Osteoblast (primary cell): Measurements from ENCODE around the gene CHRNA1. TPM values are rescaled to one million over a fixed set of nuclear protein-coding genes. Genes with fewer than 3 reads are reported as not detected.

Experiments
- DNase-seq: peaks from one replicate; pipeline ENCODE4 v3.0.0; 2011; ENCODE audit warnings: low spot score, mixed read lengths; ENCODE audit not compliant: insufficient read length; ENCODE audit errors: missing footprints
- H2AFZ ChIP-seq: 2 replicates; pipeline ENCODE4 v1.6.0; 2011; ENCODE audit warnings: mild to moderate bottlenecking, low read length
- H3K27ac ChIP-seq: 2 replicates; pipeline ENCODE4 v1.5.1; 2011; ENCODE audit warnings: mild to moderate bottlenecking, low read depth, low read length, moderate library complexity
- H3K27me3 ChIP-seq: 2 replicates; pipeline ENCODE4 v1.6.0; 2012; ENCODE audit warnings: mild to moderate bottlenecking, control low read depth, inconsistent platforms, low read length, moderate library complexity; ENCODE audit not compliant: insufficient read depth
- H3K36me3 ChIP-seq: 2 replicates; pipeline ENCODE4 v1.5.1; 2011; ENCODE audit warnings: mild to moderate bottlenecking, low read length, control low read depth, moderate library complexity; ENCODE audit not compliant: insufficient read depth
- H3K4me1 ChIP-seq: 2 replicates; pipeline ENCODE4 v1.5.1; 2011; ENCODE audit warnings: mild to moderate bottlenecking, low read length, control low read depth, moderate library complexity; ENCODE audit not compliant: insufficient read depth
- H3K4me2 ChIP-seq: 2 replicates; pipeline ENCODE4 v1.6.0; 2011; ENCODE audit warnings: mild to moderate bottlenecking, low read length; ENCODE audit not compliant: insufficient read depth
- H3K4me3 ChIP-seq: fragments of 200-600 bp; sonication (generic); 3 replicates; pipeline ENCODE4 v1.5.1; 2012; ENCODE audit warnings: mild to moderate bottlenecking, low read length, inconsistent platforms; ENCODE audit not compliant: insufficient read depth
- H3K79me2 ChIP-seq: 2 replicates; pipeline ENCODE4 v1.6.0; 2012; ENCODE audit warnings: mild to moderate bottlenecking, low read length, control low read depth, inconsistent platforms; ENCODE audit not compliant: insufficient read depth
- H3K9me3 ChIP-seq: 2 replicates; pipeline ENCODE4 v1.5.1; 2011; ENCODE audit warnings: low read depth, low read length, control low read depth
- H4K20me1 ChIP-seq: 2 replicates; pipeline ENCODE4 v1.6.0; 2012; ENCODE audit warnings: mild to moderate bottlenecking, low read length, control low read depth; ENCODE audit not compliant: insufficient read depth
- CTCF ChIP-seq: IDR thresholded peaks from 2 replicates; pipeline ENCODE4 v1.5.1; 2011; ENCODE audit warnings: mild to moderate bottlenecking, low read depth, low read length, moderate library complexity; ENCODE audit errors: extremely low read depth
- total RNA-seq: library from RNA; depleted of rRNA; stranded (reverse); fragments of >200 nt; gene quantifications from 2 replicates; pipeline ENCODE4 v1.2.3, GENCODE V29; 2012

The CHRNA1 gene
- total RNA-seq, 1 donor = not detected

DNA sequence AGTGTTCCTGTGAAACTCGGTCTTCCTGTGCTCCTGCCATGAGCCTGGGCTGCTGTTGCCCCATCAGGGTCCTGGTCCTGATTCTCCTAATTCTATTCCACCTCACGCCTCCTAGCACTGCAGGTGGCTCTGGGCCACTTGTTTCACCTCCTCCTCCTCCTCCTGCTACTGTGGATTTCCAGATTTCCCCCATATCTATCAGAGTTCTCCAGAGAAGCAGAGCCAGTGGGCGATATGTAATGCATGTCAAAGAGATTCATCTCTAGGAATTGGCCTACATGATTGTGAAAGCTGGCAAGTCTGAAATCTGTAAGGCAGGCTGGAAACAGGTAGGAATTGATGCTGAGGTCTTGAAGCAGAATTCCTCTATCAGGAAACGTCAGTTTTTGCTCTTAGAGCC is 45.3 kb downstream of the CHRNA1 start:
- Histone ChIP-seq H4K20me1 (no peaks in the 10 kb centered on the region), H3K27me3 (peaks cover 48% of the 10 kb centered on the region), H3K4me1 (peaks cover 6% of the 10 kb centered on the region), H3K27ac (no peak overlapping the region), H3K36me3 (no peaks in the 10 kb centered on the region), H3K4me2 (no peak overlapping the region), H3K9me3 (peaks cover 3% of the 10 kb centered on the region), H3K4me3 (no peak overlapping the region), H3K79me2 (no peaks in the 10 kb centered on the region), H2AFZ (no peak overlapping the region)
- TF ChIP-seq CTCF = no peak
- DNase-seq = no peak

- H4K20me1 ChIP-seq = no peaks in the 10 kb centered on the region
- H3K9me3 ChIP-seq = peaks cover 3% of the 10 kb centered on the region
- no peak overlapping the region for H3K4me3 ChIP-seq
- peaks cover 6% of the 10 kb centered on the region for H3K4me1 ChIP-seq
- no peaks in the 10 kb centered on the region for H3K36me3 ChIP-seq
- H3K27me3 ChIP-seq = peaks cover 47% of the 10 kb centered on the region
- TF ChIP-seq CTCF = no peak
- H3K4me2 ChIP-seq = no peak overlapping the region
- no peak for DNase-seq
- H3K27ac ChIP-seq = no peak overlapping the region
- H3K79me2 ChIP-seq = no peaks in the 10 kb centered on the region
- H2AFZ ChIP-seq = no peak overlapping the region
These were observed 45.7 kb downstream of the CHRNA1 start for GRCh38 chr2:174718591-174718990.

DNA sequence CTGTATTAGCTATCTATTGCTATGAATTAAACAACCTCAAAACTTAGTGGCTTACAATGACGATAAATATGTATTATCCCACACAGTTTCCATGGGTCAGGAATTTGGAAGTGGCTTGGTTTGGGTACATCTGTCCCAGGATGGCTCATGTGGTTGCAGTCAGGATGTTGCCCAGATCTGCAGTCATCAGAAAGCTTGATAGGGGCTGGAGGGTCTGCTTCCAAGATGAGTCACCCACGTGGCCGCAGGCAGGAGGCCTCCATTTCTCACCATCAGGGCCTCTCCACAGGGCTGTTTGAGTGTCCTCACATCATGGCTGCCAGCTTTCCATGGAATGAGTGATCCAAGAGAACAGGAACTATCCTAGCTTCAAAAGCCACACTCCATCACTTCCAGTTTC is 46.4 kb downstream of the CHRNA1 start:
- no peak overlapping the region for H3K27ac ChIP-seq
- peaks cover 6% of the 10 kb centered on the region for H3K4me1 ChIP-seq
- H3K36me3 ChIP-seq = no peaks in the 10 kb centered on the region
- no peak for DNase-seq
- H3K9me3 ChIP-seq = peaks cover 3% of the 10 kb centered on the region
- no peak for TF ChIP-seq CTCF
- no peaks in the 10 kb centered on the region for H3K79me2 ChIP-seq
- H3K4me3 ChIP-seq = no peak overlapping the region
- no peak overlapping the region for H2AFZ ChIP-seq
- H3K4me2 ChIP-seq = no peak overlapping the region
- H4K20me1 ChIP-seq = no peaks in the 10 kb centered on the region
- peaks cover 45% of the 10 kb centered on the region for H3K27me3 ChIP-seq

DNA sequence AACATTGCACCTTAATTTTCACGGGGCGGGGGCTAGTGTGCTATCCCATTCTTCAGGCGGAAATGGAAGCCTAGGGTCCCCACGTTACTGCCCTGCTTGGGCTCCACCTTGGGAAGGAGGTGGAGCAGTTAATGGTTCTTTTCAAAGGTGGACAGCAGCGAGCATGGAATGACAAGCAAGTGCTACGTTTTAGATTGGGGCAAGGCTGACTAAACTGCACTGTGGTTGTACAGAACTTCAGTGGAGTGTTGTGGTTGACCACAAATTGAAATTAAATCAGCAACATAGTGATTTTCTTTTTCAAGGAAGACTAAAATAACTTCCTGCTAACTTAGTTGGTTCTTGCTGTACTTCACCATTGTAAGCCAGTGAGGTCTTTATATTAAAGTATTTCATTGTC is 47.0 kb downstream of the CHRNA1 start:
- H3K4me1 ChIP-seq = peaks cover 6% of the 10 kb centered on the region
- H4K20me1 ChIP-seq = no peaks in the 10 kb centered on the region
- H3K4me2 ChIP-seq = no peak overlapping the region
- no peak overlapping the region for H3K4me3 ChIP-seq
- H3K27me3 ChIP-seq = peaks cover 42% of the 10 kb centered on the region
- no peaks in the 10 kb centered on the region for H3K36me3 ChIP-seq
- no peak overlapping the region for H3K27ac ChIP-seq
- no peak overlapping the region for H2AFZ ChIP-seq
- TF ChIP-seq CTCF = no peak
- H3K9me3 ChIP-seq = peaks cover 3% of the 10 kb centered on the region
- DNase-seq = peak; percentile 89
- no peaks in the 10 kb centered on the region for H3K79me2 ChIP-seq
